SK-N-SH (cell line): ENCODE measurements around the gene PPP3R1. TPM values are rescaled to one million over a fixed set of nuclear protein-coding genes. Genes with fewer than 3 reads are reported as not detected.

Experiments
- CTCF ChIA-PET: fragments of 300-600, 350-600 bp; formaldehyde crosslinking; extraction: SDS; loops from one replicate; lab custom pipeline; 2021; lab: Yijun Ruan, JAX
- POLR2A ChIA-PET: fragments of 350-600 bp; sonication (Branson Sonifier 250); formaldehyde crosslinking; extraction: SDS; loops from one replicate; lab custom pipeline; 2020; ENCODE audit warnings: antibody characterized with exemption, inconsistent platforms; lab: Yijun Ruan, JAX
- DNase-seq: peaks from one replicate; pipeline ENCODE4 v3.0.0; 2012
- H2AFZ ChIP-seq: fragments of 200-600 bp; sonication (generic); 2 replicates; pipeline ENCODE4 v1.8.1; 2016; ENCODE audit warnings: antibody characterized with exemption, mild to moderate bottlenecking, low read depth
- H3F3A ChIP-seq: fragments of 200-600 bp; sonication (generic); replicated peaks from 2 replicates; pipeline ENCODE3; 2016; ENCODE audit warnings: antibody characterized with exemption, mild to moderate bottlenecking; ENCODE audit not compliant: insufficient read depth
- H3K27ac ChIP-seq, 2 experiments: fragments of 200-500 bp in 1 of 2; fragments of 200-600 bp in 1 of 2; sonication (Bioruptor generic) in 1 of 2; sonication (generic), shearing (Covaris generic) in 1 of 2; 2 replicates each; pipeline versions ENCODE4 v1.5.1 to v1.6.1; 2014 to 2016; ENCODE audit warnings: low read depth in 2 of 2, inconsistent platforms in 1 of 2, low read length in 1 of 2, mild to moderate bottlenecking in 1 of 2, mixed read lengths in 1 of 2
- H3K27me3 ChIP-seq: fragments of 200-600 bp; sonication (generic), shearing (Covaris generic); 2 replicates; pipeline ENCODE4 v1.6.1; 2016; ENCODE audit warnings: mixed run types; ENCODE audit not compliant: insufficient read depth
- H3K36me3 ChIP-seq, 2 experiments: fragments of 200-500 bp in 1 of 2; fragments of 200-600 bp in 1 of 2; sonication (Bioruptor generic) in 1 of 2; sonication (generic) in 1 of 2; replicated peaks in 1 of 2; 2 replicates each; pipeline versions ENCODE3 to v1.5.1; 2014 to 2016; ENCODE audit warnings: low read length in 1 of 2, mild to moderate bottlenecking in 1 of 2; ENCODE audit not compliant: insufficient read depth in 2 of 2, control insufficient read depth in 1 of 2
- H3K4me1 ChIP-seq, 2 experiments: fragments of 200-500 bp in 1 of 2; fragments of 200-600 bp in 1 of 2; sonication (Bioruptor generic) in 1 of 2; sonication (generic), shearing (Covaris generic) in 1 of 2; 2 replicates each; pipeline versions ENCODE4 v1.5.1 to v1.6.1; 2014 to 2016; ENCODE audit warnings: low read depth in 1 of 2, low read length in 1 of 2, mixed run types in 1 of 2; ENCODE audit not compliant: insufficient read depth in 2 of 2, control insufficient read depth in 1 of 2
- H3K4me2 ChIP-seq: fragments of 200-600 bp; sonication (generic), shearing (Covaris generic); 2 replicates; pipeline ENCODE4 v1.6.1; 2017; ENCODE audit warnings: mixed run types
- H3K4me3 ChIP-seq, 2 experiments: fragments of 200-500 bp in 1 of 2; fragments of 200-600 bp in 1 of 2; sonication (Bioruptor generic) in 1 of 2; sonication (generic), shearing (Covaris generic) in 1 of 2; 2 replicates each; pipeline versions ENCODE4 v1.5.1 to v1.8.1; 2014 to 2016; ENCODE audit warnings: low read depth in 2 of 2, inconsistent platforms in 1 of 2, low read length in 1 of 2, mild to moderate bottlenecking in 1 of 2, mixed read lengths in 1 of 2, moderate library complexity in 1 of 2
- H3K79me2 ChIP-seq: fragments of 200-600 bp; sonication (generic); 2 replicates; pipeline ENCODE4 v1.8.1; 2017; ENCODE audit warnings: mild to moderate bottlenecking; ENCODE audit not compliant: insufficient read depth
- H3K9ac ChIP-seq: fragments of 200-600 bp; sonication (generic); 2 replicates; pipeline ENCODE4 v1.6.1; 2017; ENCODE audit warnings: mixed run types
- H3K9me2 ChIP-seq: fragments of 200-600 bp; sonication (generic); 2 replicates; pipeline ENCODE4 v1.6.1; 2017; ENCODE audit warnings: mixed run types
- H3K9me3 ChIP-seq: fragments of 200-600 bp; sonication (generic); 2 replicates; pipeline ENCODE4 v1.6.1; 2017; ENCODE audit warnings: mixed run types, mild to moderate bottlenecking, moderate library complexity
- H4K20me1 ChIP-seq: fragments of 200-600 bp; sonication (generic); 2 replicates; pipeline ENCODE4 v1.6.1; 2017; ENCODE audit warnings: mild to moderate bottlenecking, mixed run types; ENCODE audit not compliant: insufficient read depth
- CHD2 ChIP-seq: fragments of 150-350 bp; IDR thresholded peaks from 2 replicates; pipeline ENCODE4 v1.6.1; 2018; ENCODE audit warnings: low read length; ENCODE audit not compliant: partially characterized antibody
- EP300 ChIP-seq, 2 experiments: IDR thresholded peaks; 2 replicates each; pipeline versions ENCODE4 v1.4.0 to v1.6.1; 2012; ENCODE audit warnings: borderline replicate concordance in 1 of 2, low read depth in 1 of 2, low read length in 1 of 2
- EZH2phosphoT487 ChIP-seq: fragments of 200-600 bp; sonication (generic); IDR thresholded peaks from 2 replicates; pipeline ENCODE4 v1.6.1; 2017; ENCODE audit warnings: low read depth, mixed run types, mild to moderate bottlenecking, antibody characterized with exemption, moderate library complexity, borderline replicate concordance
- FOXM1 ChIP-seq: IDR thresholded peaks from 2 replicates; pipeline ENCODE4 v1.4.0; 2012; ENCODE audit warnings: low read depth, mild to moderate bottlenecking
- MEF2A ChIP-seq: IDR thresholded peaks from 2 replicates; pipeline ENCODE4 v1.4.0; 2012; ENCODE audit warnings: low read depth, borderline replicate concordance
- NFIC ChIP-seq: IDR thresholded peaks from 2 replicates; pipeline ENCODE4 v1.4.0; 2012; ENCODE audit warnings: borderline replicate concordance
- POLR2AphosphoS5 ChIP-seq: IDR thresholded peaks from 2 replicates; pipeline ENCODE4 v1.6.1; 2012; ENCODE audit warnings: low read depth, low read length
- RCOR1 ChIP-seq: fragments of 150-350 bp; IDR thresholded peaks from 2 replicates; pipeline ENCODE4 v1.6.1; 2017; ENCODE audit warnings: antibody characterized with exemption, low read length
- SMC3 ChIP-seq: IDR thresholded peaks from 2 replicates; pipeline ENCODE4 v1.6.1; 2012; ENCODE audit warnings: low read depth, low read length, improper control_type of control experiment
- TCF12 ChIP-seq: IDR thresholded peaks from 2 replicates; pipeline ENCODE4 v1.4.0; 2012
- YY1 ChIP-seq: IDR thresholded peaks from 2 replicates; pipeline ENCODE4 v1.4.0; 2012; ENCODE audit warnings: low read depth, mild to moderate bottlenecking
- WGBS: methylation state at CpG from one replicate; pipeline ENCODE4 v1.1.6; 2017; ENCODE audit warnings: low lambda C conversion rate; 5-methylcytosine and 5-hydroxymethylcytosine counted together
- polyA plus RNA-seq, 3 experiments: library from polyadenylated mRNA; depleted of rRNA; stranded (reverse); fragments of >200 nt; gene quantifications; 2 replicates each; pipeline ENCODE4 v1.2.3, GENCODE V29; 2012
- TF ChIP-seq, protein P1 (sequence below): IDR thresholded peaks from 2 replicates; pipeline ENCODE4; 2012
- TF ChIP-seq, protein P2 (sequence below): IDR thresholded peaks from 2 replicates; pipeline ENCODE4 v1.4.0; 2012; ENCODE audit warnings: low read depth
- TF ChIP-seq, protein P3 (sequence below): fragments of 150-350 bp; IDR thresholded peaks from 2 replicates; pipeline ENCODE4 v1.6.1; 2017; ENCODE audit warnings: antibody characterized with exemption, low read length, low read depth, borderline replicate concordance

Gene PPP3R1
- polyA plus RNA-seq, 1 of the 3 experiments (the other 2 are of a cell fraction) = 12.0 TPM

DNA sequence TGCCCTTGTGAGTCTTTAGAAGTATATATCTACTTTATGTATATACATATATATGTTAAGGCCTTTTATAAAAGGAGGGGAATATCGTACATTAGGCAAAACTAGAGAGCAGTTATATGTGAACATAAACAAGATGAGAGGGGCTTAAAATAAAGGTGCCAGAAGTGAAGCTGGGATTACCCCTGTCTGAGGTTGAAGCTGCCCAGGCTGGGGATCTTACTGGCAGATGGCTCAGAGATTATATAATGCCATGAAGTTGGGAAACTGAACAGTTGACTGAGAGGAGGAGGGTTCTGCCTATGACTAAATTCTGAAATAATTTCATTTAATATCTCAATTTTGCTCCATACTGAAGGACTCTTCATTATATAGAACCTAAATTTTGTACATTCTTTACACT is 88.7 kb downstream of the PPP3R1 start (continued):
- TF ChIP-seq EZH2phosphoT487 (no peak), TCF12 (no peak)

DNA sequence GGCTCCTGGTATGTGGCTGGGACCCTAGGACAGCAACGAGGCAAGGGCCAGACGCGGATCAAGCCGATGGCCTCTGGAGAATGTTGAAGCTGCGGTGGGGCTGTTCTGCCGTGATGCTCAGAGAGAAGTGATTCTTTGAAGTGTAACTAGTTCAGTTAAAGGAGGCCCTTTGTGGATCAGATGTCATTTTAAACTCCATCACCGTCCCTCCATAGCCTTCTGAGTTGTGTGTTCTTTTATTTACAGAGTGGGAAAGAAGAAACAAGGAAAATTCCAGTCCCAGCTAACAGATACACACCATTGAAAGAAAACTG is 94.2 kb downstream of the PPP3R1 start:
- H3K9ac ChIP-seq = peak overlapping the region; percentile 87
- H3K4me2 ChIP-seq = peak overlapping the region; percentile 83
- H3K4me1 ChIP-seq = peaks cover 0 to 5% of the 10 kb centered on the region in 2 experiments; a peak in 2 of 4 replicates
- peak overlapping the region; percentile 90 to 97 for H3K4me3 ChIP-seq
- POLR2A ChIA-PET = interaction anchor here (1.0 to 1.9 kb wide), 3 partner anchors 9 to 161 kb away, joined by 3 to 6 read pairs (median 6); partner anchors contain the start of gene CNRIP1
- peaks cover 24 to 39% of the 10 kb centered on the region in 2 experiments for H3K36me3 ChIP-seq
- H3K9me2 ChIP-seq = no peaks in the 10 kb centered on the region
- H3K27me3 ChIP-seq = no peaks in the 10 kb centered on the region
- H2AFZ ChIP-seq = peak overlapping the region; percentile 83
- no peak for TF ChIP-seq RCOR1
- no peak for TF ChIP-seq POLR2AphosphoS5
- TF ChIP-seq FOXM1 = no peak
- TF ChIP-seq, protein P1, sequence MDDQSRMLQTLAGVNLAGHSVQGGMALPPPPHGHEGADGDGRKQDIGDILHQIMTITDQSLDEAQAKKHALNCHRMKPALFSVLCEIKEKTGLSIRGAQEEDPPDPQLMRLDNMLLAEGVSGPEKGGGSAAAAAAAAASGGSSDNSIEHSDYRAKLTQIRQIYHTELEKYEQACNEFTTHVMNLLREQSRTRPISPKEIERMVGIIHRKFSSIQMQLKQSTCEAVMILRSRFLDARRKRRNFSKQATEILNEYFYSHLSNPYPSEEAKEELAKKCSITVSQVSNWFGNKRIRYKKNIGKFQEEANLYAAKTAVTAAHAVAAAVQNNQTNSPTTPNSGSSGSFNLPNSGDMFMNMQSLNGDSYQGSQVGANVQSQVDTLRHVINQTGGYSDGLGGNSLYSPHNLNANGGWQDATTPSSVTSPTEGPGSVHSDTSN = no peak
- no peak for TF ChIP-seq CHD2
- TF ChIP-seq SMC3 = no peak
- TF ChIP-seq, protein P2, sequence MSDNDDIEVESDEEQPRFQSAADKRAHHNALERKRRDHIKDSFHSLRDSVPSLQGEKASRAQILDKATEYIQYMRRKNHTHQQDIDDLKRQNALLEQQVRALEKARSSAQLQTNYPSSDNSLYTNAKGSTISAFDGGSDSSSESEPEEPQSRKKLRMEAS = no peak
- no peak for TF ChIP-seq EP300 (IDR thresholded peaks at IDR 0.05; ENCODE audit: borderline replicate concordance in 1 of 2, low read depth in 1 of 2, low read length in 1 of 2)
- TF ChIP-seq EZH2phosphoT487 = no peak
- no peak for TF ChIP-seq MEF2A
- TF ChIP-seq YY1 = no peak
- no peak for TF ChIP-seq NFIC
- TF ChIP-seq, protein P3, sequence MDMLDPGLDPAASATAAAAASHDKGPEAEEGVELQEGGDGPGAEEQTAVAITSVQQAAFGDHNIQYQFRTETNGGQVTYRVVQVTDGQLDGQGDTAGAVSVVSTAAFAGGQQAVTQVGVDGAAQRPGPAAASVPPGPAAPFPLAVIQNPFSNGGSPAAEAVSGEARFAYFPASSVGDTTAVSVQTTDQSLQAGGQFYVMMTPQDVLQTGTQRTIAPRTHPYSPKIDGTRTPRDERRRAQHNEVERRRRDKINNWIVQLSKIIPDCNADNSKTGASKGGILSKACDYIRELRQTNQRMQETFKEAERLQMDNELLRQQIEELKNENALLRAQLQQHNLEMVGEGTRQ = no peak
- TF ChIP-seq, all 33 proteins: peak for 0
- Histone ChIP-seq H4K20me1 (no peaks in the 10 kb centered on the region), H3K79me2 (peaks cover 75% of the 10 kb centered on the region), H3F3A (no peaks in the 10 kb centered on the region), H3K9me3 (no peaks in the 10 kb centered on the region), H3K27ac (peak overlapping the region; percentile 71 to 94)
- no peak for DNase-seq
- 0% methylated on average over 3 of the region's 7 CpGs for WGBS
- CTCF ChIA-PET = interaction anchor here (0.8 to 3.1 kb wide), 6 partner anchors 9 to 283 kb away, joined by 3 to 11 read pairs (median 4); no protein-coding TSS in a partner anchor
